KG1 (cell line): Measurements from ENCODE around the gene PPP1R13L.
"Not testable (repeated sequence)": the region's sequence is repeated elsewhere in the genome, so short reads cannot be mapped to it uniquely, and the experiment has no call there.

Source experiments
- DNase-seq: peaks from one replicate; lab custom pipeline; 2025; lab: John Stamatoyannopoulos, UW

Gene PPP1R13L

DNA sequence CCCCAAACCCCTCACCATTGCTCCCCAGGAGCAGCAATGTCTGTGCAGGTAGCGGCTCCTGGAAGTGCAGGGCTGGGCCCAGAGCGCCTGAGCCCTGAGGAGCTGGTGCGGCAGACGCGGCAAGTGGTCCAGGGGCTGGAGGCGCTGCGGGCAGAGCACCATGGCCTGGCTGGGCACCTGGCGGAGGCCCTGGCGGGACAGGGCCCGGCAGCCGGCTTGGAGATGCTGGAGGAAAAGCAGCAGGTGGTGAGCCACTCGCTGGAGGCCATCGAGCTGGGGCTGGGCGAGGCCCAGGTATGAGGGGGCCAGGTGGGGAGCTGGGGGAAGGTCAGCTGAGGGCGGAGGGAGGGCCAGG, 59.4 kb downstream of the PPP1R13L start:
- no peak for DNase-seq

DNA sequence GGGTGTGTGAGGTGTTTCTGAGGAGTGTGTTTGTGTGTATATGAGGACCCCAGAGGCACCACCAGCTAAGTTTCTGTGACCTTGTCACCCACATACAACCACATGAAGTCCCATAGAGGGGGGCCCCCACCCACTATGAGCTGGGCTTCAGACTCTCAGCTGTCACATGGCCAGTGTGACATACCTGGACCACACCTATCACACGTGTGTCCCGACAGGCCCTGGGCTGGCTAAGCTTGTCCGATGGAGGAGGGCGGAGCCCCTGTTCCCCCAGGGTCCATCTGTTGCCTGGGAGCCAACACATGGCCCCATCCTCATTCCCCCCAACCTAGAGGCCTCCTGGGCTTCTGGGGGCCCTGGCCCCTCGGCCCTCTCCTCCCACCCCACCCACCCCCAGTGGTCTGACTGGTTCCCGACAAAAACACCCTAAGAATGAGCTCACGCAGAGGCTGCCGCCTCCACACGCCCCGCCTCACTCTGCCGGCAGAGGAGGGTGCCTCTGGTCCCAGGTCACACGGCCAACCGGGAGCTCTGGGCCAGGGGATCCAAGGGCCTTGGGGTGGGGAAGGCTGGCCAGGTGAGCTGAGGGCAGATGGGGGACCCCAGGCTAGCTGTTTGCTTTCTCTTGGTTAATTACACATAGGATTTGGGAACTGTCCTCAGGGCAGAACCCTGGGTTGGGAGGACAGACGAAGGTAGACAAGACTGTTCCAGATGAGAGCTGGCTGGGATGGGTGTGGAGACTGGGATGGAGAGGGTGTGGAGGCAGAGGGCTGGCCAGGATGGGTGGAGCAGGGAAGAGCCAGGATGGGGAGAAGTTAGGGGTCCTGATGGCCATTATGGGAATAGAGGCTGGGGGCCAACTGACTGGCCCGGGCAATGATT, 60.0 kb downstream of the PPP1R13L start:
- no peak for DNase-seq

DNA sequence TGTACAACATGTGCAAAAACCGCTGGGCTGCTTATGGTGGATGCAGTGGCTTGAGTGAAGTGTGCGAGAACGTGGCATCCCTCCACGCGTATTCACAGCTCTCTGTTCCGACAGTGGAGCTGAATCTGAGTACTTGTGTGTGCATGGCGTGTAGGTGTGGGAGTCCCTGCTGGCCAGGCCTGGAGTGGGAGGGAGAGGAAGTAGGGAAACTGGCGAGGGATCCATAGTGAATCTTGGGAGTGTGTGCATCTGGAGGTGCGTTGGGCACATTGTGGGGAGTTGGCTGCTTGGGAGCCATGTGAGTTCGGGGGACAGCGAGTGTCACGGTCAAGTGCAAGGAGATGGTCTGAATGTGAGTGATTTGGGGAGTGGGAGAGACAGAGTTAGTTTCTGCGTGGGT, 62.0 kb downstream of the PPP1R13L start:
- no peak for DNase-seq

DNA sequence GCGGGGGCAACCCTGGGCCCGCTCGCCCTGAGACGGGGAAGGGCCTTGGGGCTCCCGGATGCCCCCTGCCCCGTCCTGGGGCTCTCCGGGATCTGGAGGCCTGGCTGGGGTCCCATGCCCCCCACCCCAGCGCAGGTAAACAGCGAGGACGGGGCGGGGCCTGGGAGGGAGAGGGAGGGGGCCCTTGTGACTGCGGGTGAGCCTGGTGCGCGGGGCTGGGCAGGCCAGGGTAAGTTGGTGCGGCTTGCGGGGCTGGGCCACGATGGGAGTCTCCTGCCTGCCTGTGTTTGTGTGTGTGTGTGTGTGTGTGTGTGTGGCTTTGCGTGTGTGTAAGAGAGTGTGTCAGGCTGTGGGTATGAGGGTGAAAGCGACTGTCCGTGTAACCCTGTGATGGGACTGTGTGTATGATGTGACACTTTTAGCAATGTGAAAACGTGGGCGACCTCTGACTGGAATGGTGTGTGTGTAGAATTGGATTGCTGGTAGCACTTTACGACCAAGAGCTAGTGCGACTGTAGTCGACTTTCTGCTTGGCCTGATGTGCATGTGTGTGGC, 63.9 kb downstream of the PPP1R13L start:
- DNase-seq, result no peak

- DNase-seq, result no peak
These were observed 64.5 kb downstream of the PPP1R13L start, which contains the start of gene KLC3 for GRCh38 chr19:45340232-45340898. TSS of gene KLC3 (plus strand) at chr19:45340750. CDS start at chr19:45345542, 4,792 bp downstream.

- DNase-seq, result no peak
These were observed 65.2 kb downstream of the PPP1R13L start for GRCh38 chr19:45339629-45340028.

GRCh38 chr19:45336696-45337251, 68.1 kb downstream of the PPP1R13L start:
- DNase-seq, result no peak

DNA sequence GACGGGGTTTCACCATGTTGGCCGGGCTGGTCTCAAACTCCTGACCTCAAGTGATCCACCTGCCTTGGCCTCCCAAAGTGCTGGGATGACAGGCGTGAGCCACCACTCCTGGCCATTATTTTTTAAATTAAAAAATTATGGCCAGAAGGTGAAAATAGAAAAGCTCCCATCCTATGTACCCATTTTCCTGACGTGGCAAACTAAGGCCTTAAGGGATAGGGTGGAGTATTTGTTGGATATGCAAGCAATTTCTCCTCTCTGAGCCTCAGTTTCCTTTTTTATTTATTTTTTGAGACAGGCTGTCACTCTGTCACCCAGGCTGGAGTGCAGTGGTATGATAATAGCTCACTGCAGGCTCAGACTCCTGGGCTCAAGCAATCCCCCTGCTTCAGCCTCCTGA, 70.0 kb downstream of the PPP1R13L start:
- not testable (repeated sequence) for DNase-seq

DNA sequence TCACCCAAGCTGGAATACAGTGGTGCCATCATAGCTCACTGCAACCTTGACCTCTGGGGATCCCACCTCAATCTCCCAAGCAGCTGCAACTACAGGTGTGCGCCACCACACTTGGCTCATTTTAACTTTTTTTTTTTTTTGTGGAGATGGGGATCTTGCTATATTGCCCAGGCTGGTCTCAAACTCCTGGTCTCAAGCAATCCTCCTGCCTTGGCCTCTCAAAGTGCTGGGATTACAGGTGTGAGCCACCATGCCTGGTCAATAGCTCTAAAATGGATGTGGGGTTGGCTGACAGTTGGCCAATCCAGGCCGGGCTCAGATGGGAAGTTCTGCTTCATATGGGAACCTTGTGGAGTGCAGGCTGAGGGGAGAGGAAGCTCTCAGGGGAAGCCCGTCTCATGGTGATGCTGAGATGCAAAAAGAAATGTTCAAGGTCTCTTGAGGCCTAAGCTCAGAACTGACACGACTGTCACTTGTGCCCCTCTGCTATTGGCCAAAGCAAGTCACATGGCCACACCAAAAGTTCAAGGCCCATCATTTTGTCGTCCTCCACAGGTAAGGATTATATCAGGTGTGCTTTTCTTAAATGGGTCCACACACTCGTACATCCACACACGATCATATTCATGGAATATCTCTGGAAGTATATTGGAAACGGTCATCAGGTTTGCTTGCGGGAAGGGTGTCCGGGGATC, 71.1 kb downstream of the PPP1R13L start:
- DNase-seq, result no peak

DNA sequence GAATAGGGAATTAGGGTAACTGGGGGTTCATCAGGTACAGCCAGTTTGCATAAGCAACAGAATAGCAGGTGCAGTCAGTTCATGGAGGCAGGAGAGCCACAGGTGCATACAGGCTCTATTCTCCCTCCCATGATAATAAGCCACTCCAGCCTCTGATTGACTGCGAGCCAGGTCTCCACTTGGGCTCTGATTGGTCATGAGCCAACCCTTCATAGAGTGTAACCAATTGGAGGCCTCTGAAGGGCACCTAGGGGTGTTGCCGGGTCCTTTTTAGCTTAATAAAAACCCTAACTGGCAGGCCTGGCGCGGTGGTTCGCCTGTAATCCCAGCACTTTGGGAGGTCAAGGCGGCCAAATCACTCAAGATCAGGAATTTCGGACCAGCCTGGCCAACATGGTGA, 73.5 kb downstream of the PPP1R13L start:
- no peak for DNase-seq
